Natural killer cell (primary cell): ENCODE results near the gene MCCC2. TPM values are rescaled to one million over a fixed set of nuclear protein-coding genes. Genes with fewer than 3 reads are reported as not detected.

Experiments
- ATAC-seq, 3 donors: fragments of 150-1000 bp in 2 of 3; fragments of 200-7000 bp in 1 of 3; cut with Tn5 transposase; 1 replicate in 1 of 3; 2 replicates in 2 of 3; pipeline ENCODE4 v1.10.0; 2021; ENCODE audit warnings: mild to moderate bottlenecking in 2 of 3, moderate library complexity in 2 of 3
- DNase-seq, 2 donors: peaks; one replicate each; pipeline versions ENCODE4 v3.0.0 to v3.0.0-alpha.2; 2013 to 2021; ENCODE audit warnings: mixed read lengths in 1 of 2
- H3K27ac ChIP-seq: one replicate; pipeline ENCODE4 v1.5.1; 2013; ENCODE audit warnings: mild to moderate bottlenecking, low read length
- H3K27me3 ChIP-seq: one replicate; pipeline ENCODE4 v1.6.1; 2013; ENCODE audit warnings: low read length; ENCODE audit not compliant: control insufficient read depth, insufficient read depth
- H3K36me3 ChIP-seq: one replicate; pipeline ENCODE4 v1.6.1; 2013; ENCODE audit warnings: low read length; ENCODE audit not compliant: control insufficient read depth, insufficient read depth
- H3K4me1 ChIP-seq: one replicate; pipeline ENCODE4 v1.6.1; 2013; ENCODE audit warnings: low read length; ENCODE audit not compliant: control insufficient read depth, insufficient read depth
- H3K4me3 ChIP-seq: one replicate; pipeline ENCODE4 v1.5.1; 2013; ENCODE audit warnings: low read length
- H3K9me3 ChIP-seq: one replicate; pipeline ENCODE4 v1.6.1; 2013; ENCODE audit warnings: low read length; ENCODE audit not compliant: control insufficient read depth, insufficient read depth
- H3K27ac Mint-ChIP-seq, 2 donors: one replicate each; pipeline ENCODE4 v1.8.0; 2022; ENCODE audit warnings: mild to moderate bottlenecking in 2 of 2, mixed read lengths in 2 of 2, moderate library complexity in 1 of 2
- H3K27me3 Mint-ChIP-seq, 2 donors: one replicate each; pipeline ENCODE4 v1.8.0; 2022; ENCODE audit warnings: low read depth in 2 of 2, mixed read lengths in 2 of 2
- H3K36me3 Mint-ChIP-seq: one replicate; pipeline ENCODE4 v1.8.0; 2022; ENCODE audit warnings: mixed read lengths
- H3K4me1 Mint-ChIP-seq, 2 donors: one replicate each; pipeline ENCODE4 v1.8.0; 2022; ENCODE audit warnings: mixed read lengths in 2 of 2
- H3K4me3 Mint-ChIP-seq: one replicate; pipeline ENCODE4 v1.8.0; 2022; ENCODE audit warnings: mild to moderate bottlenecking, moderate library complexity, mixed read lengths
- H3K9me3 Mint-ChIP-seq, 2 donors: one replicate each; pipeline ENCODE4 v1.8.0; 2022; ENCODE audit warnings: mixed read lengths in 2 of 2
- WGBS: methylation state at CpG from one replicate; pipeline ENCODE4 v1.1.7; 2013; ENCODE audit warnings: missing lambda C conversion rate; ENCODE audit not compliant: insufficient coverage; 5-methylcytosine and 5-hydroxymethylcytosine counted together
- intact Hi-C: fragments of 100-400 bp; cut with micrococcal nuclease; formaldehyde crosslinking; loops from one replicate; pipeline ENCODE4 v1.14.2; 2022
- total RNA-seq, 4 donors: library from RNA; stranded (reverse); fragments of 120-200 nt in 1 of 4; gene quantifications; one replicate each; pipeline versions ENCODE4 v1.2.3 to v1.2.4, GENCODE V29; 2013 to 2022
- TF ChIP-seq, protein P1 (sequence below): fragments of 200-600 bp; IDR thresholded peaks from one replicate; pipeline ENCODE4 v1.8.0; 2022; ENCODE audit warnings: antibody characterized with exemption

MCCC2 gene
- total RNA-seq, 3 donors from 2014 or later (not counting 1 experiment from before 2014, with no cell fraction given): 23.3 to 35.2 (median 32.5) TPM

DNA sequence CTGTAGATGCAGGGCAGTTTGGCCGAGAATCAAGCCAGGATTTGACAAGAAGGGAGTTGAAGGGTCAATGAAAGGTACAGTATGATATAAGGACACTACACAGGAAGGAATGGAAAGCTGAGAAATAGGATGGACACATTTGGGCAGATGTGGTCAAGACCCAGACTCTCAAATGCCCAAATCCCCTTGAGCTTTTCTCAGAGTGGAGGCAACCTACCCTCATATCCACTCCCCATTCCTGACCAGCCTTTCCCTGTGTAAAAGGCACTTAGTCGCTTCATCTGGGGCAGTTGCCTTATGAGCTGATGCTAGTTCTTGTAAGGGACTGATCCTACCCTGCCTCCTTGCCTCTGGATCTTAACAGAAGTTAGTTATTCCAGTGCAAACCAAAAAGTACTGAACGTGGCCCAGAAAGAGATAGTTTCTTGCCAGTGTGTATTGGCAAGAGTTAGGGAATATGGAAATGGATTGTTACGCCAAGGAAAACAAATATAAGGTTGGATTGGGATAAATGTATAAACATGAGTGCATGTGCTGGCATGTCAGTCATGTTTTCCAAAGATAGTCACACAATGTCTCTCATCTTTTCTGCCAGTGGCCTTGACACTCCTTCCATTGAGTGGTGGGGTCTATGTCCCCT, 4.1 kb upstream of the MCCC2 start:
- TF ChIP-seq, protein P1, sequence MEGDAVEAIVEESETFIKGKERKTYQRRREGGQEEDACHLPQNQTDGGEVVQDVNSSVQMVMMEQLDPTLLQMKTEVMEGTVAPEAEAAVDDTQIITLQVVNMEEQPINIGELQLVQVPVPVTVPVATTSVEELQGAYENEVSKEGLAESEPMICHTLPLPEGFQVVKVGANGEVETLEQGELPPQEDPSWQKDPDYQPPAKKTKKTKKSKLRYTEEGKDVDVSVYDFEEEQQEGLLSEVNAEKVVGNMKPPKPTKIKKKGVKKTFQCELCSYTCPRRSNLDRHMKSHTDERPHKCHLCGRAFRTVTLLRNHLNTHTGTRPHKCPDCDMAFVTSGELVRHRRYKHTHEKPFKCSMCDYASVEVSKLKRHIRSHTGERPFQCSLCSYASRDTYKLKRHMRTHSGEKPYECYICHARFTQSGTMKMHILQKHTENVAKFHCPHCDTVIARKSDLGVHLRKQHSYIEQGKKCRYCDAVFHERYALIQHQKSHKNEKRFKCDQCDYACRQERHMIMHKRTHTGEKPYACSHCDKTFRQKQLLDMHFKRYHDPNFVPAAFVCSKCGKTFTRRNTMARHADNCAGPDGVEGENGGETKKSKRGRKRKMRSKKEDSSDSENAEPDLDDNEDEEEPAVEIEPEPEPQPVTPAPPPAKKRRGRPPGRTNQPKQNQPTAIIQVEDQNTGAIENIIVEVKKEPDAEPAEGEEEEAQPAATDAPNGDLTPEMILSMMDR: no peak
- Mint-ChIP-seq H3K36me3 (no peaks in the 10 kb centered on the region), H3K9me3 (no peaks in the 10 kb centered on the region), H3K27me3 (no peaks in the 10 kb centered on the region), H3K4me1 (peaks cover 12 to 17% of the 10 kb centered on the region in 2 donors), H3K27ac (no peak overlapping the region), H3K4me3 (no peak overlapping the region)
- Histone ChIP-seq H3K4me1 (peaks cover 15% of the 10 kb centered on the region), H3K27ac (no peak overlapping the region), H3K9me3 (no peaks in the 10 kb centered on the region), H3K4me3 (no peak overlapping the region), H3K36me3 (no peaks in the 10 kb centered on the region), H3K27me3 (no peaks in the 10 kb centered on the region)
- ATAC-seq (no peak), DNase-seq (no peak)
- WGBS: 90% methylated on average over 4 of the region's 4 CpGs
- intact Hi-C loops: no loop called here

DNA sequence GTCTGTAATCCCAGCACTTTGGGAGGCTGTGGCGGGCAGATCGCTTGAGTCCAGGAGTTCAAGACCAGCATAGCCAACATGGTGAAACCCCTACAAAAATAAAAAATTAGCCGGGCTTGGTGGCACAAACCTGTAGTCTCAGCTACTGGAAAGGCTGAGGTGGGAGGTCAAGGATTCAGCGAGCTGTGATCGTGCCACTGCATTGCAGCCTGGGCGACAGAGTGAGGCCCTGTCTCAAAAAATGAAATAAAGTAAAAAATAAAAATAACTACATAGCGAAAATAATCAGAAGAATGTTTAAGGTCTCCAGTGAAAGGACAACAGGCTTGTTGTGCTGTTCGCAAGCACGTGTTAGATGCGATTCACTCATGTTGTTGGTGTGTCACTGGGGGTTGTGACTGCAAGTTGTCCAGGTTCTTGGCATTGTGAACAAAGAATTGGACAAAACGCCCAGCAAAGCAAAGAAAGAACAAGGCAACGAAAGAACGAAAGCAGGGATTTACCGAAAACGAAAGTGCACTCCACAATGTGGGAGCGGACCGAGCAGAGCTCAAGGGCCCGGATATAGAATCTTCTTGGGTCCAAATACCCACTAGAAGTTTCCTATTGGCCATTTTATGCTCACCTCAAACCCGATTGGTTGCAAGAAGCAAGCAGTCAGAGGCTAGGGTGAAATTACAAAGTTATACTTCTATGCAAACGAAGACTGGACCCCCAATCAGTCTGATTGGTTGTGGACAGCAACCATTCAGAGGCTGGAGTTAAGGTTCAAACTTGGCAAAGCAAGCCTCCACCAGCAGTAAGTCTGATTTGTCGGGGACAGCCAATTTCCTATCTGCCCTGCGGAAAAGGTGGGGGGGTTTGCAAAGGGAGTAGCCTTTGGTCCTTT, 844 bp upstream of the MCCC2 start:
- ATAC-seq: no peak
- no peaks in the 10 kb centered on the region for H3K27me3 ChIP-seq

DNA sequence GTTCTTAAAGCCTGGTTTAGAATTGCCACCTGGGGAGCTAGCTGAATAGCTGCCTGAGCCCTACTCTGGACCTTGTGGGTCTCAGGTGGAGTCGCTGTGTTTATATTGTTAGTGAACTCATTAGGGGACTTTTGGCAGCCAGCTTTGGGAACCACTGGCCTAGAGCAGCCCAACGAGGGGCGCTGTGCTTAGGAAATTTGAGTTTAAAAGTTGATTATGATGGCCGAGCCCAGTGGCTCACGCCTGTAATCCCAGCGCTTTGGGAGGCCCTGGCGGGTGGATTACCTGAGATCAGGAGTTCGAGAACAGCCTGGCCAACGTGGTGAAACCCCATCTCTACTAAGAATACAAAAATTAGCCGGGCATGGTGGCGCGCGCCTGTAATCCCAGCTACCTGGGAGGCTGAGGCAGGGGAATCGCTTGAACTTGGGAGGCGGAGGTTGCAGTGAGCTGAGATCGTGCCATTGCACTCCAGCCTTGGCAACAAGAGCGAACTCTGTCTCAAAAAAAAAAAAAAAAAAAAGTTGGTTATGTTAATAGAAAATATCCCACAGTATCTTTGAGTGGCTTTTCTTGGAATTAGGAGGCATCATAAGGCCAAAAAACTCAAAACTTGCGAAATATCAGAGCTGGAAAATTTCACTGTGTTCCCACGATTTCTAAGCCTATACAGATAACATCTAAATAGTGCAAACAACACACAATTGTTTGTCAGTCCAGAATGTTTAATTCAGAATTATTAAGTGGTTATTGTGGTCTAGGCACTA, 809 bp downstream of the MCCC2 start:
- intact Hi-C loops: loop anchor here (1.0 to 5.0 kb wide), 3 partner anchors 13 to 719 kb away; partner anchors contain the start of gene BDP1
- Mint-ChIP-seq H3K36me3 (no peaks in the 10 kb centered on the region), H3K4me3 (peak overlapping the region; percentile 94), H3K4me1 (peaks cover 33 to 46% of the 10 kb centered on the region in 2 donors), H3K27ac (peak overlapping the region; percentile 94 to 97), H3K27me3 (no peaks in the 10 kb centered on the region), H3K9me3 (no peaks in the 10 kb centered on the region)
- ATAC-seq (peak; percentile 2 to 4 (median 3)), DNase-seq (no peak)
- no peaks in the 10 kb centered on the region for H3K36me3 ChIP-seq
- peak overlapping the region; percentile 71 for H3K4me3 ChIP-seq
- TF ChIP-seq, protein P1: no peak
- H3K27me3 ChIP-seq: no peaks in the 10 kb centered on the region
- H3K9me3 ChIP-seq: no peaks in the 10 kb centered on the region
- peak overlapping the region; percentile 90 for H3K27ac ChIP-seq
- H3K4me1 ChIP-seq: peaks cover 17% of the 10 kb centered on the region
- WGBS: 66% methylated on average over 18 of the region's 19 CpGs

More for the DNA sequence above, 844 bp upstream of the MCCC2 start:
- no peaks in the 10 kb centered on the region for H3K36me3 Mint-ChIP-seq
- H3K4me1 Mint-ChIP-seq: peaks cover 33 to 46% of the 10 kb centered on the region in 2 donors
- Histone ChIP-seq H3K9me3 (no peaks in the 10 kb centered on the region), H3K4me1 (peaks cover 17% of the 10 kb centered on the region), H3K27ac (peak overlapping the region; percentile 90), H3K36me3 (no peaks in the 10 kb centered on the region), H3K4me3 (peak overlapping the region; percentile 71)
- no peaks in the 10 kb centered on the region for H3K27me3 Mint-ChIP-seq
- DNase-seq: peak in 1 of 2 donors; percentile 59
- peak overlapping the region; percentile 94 for H3K4me3 Mint-ChIP-seq
- no peaks in the 10 kb centered on the region for H3K9me3 Mint-ChIP-seq
- intact Hi-C loops: loop anchor here (5.0 kb wide), 1 partner anchor 721 kb away; no protein-coding TSS in a partner anchor
- TF ChIP-seq, protein P1: no peak
- whole genome bisulfite sequencing: 83% methylated on average over 21 of the region's 22 CpGs
- peak overlapping the region; percentile 94 to 97 for H3K27ac Mint-ChIP-seq
